Measurements from ENCODE around the gene CELSR1.

Gene CELSR1

DNA sequence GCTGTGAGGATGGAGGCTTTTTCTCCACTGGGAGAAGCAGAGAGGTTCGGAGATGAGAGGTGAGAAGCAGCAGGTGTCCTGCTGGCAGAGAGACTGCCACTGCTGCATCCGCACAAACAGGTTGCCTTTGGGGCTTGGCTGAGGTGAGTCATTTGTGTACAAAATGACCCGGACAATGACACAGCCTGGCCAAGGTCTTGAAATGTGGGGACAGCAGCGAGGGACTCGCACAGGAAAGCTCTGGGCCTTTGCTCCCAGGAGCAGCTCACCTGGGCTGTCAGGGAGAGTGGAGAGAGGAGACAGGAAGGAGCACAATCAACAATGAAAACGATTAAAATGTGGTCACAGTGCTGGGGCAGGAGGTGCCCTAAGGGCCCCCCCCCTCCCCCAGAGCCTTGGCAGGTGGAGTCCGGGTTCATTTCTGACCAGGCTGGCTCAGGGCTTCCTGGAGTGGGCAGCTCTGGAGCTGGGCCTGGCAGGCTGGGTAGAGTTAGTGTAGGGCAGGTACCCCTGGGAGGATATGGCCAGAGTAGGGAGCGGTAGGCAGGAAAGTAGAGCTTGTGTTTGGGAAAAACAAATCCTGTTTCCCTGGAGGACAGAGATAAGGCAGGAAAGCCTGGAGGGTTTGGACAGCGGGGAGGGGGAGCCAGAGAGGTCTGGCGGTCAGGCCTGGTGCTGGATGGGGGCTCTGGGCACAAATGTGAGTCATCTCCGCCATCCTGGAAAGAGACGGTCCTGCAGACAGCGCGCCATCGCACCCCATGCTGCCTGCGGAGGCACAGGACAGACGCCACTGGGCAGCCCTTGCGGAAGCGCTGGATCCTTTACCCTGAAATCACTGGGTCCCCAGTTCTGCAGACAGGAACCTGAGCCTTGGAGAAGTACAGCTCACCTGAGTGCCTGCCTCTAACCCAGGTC lies 37.8 kb upstream of the CELSR1 start:
- DNase-seq, result no peak

DNA sequence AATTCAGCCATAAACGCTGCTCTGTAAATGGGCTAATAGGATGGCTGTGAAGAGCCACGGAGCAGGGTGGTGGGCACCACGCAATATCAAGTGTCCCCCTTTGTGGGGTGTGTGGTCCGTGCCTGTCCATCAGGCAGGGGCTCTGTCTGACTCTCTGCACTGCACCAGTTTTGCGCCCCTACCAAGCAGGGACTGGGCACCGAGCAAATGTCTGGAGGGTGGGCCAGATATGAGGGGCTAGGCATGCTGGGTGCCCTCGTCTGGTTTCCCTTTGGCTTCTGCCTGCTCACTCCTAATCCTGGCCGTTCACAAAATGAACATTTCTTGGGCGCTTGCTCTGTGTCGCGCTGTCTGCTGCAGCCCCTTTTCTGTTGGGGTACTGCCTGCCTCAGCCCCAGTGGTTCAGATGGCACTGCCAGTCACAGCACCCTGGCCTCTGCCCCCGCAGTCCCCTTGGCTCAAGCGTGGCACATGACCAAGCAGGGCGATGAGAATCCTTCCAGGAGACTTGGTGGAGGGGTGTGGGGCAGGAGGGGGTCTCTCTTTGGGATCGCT lies 37.1 kb upstream of the CELSR1 start:
- no peak for DNase-seq

DNA sequence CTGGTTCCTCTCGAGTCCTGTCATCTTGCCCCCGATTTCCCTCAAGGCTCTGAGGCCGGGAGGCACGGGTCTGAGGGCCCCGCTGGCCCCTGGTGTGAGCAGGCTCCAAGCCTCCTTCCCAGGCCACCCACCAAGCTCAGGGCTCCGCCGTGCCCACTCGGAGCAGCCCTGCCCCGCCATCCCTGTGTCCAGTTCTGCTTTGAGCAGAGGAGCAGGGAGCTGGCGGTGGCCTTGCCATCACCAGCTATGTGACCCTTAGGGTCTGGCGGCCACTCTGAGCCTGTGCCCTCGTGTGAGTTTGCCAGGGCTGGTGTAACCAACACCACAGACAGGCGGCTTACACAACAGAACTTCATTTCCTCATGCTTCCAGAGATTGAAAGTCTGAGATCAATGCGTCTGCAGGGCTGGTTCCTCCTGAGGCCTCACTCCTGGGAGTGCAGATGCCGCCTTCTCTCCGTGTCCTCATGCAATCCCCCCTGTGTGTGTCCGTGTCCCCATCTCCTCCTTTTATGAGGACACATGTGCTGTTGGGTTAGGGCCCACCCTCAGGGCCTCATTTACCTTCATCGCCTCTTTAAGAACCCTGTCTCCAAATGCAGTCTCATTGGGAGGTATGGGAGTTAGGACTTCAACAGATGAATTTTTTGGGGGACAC lies 36.5 kb upstream of the CELSR1 start:
- no peak for DNase-seq

DNA sequence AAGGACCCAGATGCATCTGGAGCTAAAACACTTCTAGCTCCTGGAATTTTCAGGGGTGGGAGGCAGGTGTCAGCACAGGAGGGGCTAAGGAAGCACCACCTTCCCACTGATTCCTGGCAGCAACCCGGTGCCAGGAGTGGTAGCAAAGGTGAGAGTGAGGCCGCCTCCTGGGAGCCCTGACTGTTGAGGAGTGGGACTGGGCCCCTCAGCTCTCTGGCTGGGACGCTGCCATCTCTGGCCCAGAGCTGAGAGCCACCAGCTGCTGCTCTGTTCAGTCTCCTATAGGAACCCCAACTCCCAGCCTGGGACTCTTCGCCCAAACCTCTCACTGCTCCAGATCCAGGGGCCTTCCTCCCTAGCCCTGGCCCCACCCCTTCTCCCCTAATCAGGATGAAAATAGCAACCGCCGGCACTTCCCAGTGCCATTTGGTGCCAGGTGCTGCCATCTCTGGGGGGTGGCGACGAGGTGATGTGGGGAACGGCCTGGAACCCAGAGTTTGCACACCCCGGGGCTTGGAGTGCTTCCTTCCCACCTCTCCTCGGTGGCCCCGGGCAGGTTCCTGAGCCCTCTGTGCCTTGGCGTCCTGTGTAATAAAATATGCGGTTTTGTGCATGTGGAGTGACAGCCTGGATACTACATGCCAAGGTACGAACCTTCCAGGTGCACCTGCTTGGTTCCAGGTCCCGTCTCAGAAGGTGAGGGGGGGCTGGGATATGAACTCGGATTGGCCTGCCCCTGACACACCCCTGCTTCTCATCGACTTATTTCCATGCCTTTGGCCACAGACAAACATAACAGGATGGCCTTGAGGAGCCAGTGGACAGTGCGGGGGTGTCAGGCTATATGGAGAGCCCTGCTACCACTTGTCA lies 35.7 kb upstream of the CELSR1 start:
- no peak for DNase-seq

DNA sequence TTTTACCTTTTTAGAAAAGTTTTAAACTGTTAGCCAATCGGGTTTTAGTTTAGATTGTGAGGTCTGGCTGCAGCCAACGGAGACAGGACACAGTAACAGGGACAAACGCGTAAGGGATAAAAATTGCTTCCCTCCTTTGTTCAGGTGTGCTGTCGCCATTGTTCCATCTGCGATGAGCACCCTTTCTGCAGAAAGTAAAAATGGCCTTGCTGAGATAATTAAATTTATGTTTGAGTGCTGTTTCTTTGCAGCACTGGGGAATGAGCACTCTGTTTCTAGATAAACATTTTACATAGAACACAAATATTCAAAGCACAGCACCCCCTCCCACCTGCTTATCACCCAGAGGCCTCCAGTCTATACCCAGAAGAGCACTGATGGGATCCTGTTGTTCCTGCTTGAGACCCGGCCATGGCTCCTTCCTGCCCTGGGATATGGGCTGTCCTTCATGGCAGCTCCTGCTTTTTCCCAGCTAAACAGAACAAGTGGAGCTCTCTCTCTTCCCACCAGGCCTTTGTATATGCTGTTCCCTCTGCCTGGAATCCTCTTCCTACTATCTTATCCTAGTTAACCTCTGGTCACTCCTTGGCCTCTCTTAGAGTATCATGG lies 34.3 kb upstream of the CELSR1 start:
- DNase-seq, result no peak

DNA sequence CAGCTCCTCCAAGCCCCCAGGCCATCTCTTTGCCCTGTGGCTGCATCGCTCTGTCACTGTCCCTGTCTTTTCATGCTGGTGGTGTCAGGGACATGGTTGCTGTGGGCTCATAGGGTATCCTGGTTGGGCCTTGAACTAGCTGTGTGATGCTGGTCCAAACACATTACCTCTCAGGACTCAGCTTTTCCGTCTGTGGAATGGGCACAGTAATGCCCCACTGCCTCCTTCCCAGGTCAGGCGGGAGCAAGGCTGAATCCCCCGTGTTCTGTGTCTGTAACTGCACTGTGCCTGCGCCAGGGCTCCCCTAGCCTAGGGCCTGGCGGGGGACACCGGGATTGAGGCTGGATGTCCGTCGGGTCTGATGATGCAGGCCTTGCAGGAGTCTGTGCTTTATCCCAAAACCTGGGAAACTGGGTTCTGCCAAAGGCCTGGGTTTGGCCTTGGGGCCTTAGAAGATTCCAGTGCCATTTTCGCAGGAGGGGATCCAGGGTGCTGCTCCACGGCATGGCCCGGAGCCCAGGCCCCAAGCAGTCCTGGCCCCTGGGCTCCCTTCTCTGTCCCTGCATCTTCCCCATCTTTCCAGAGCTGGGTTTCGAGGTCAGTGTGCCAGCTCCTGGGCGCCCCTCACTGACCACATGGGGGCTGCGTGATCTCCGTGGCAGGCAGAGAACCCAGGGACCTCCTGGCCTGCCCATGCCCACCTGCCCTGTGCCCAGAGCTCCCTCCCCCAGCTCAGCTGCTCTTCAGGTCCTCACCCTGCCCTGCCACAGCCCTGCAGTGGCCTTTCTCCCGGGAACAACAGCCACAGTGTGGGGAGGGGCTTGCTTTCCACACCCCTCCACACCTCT lies 32.7 kb upstream of the CELSR1 start:
- no peak for DNase-seq

DNA sequence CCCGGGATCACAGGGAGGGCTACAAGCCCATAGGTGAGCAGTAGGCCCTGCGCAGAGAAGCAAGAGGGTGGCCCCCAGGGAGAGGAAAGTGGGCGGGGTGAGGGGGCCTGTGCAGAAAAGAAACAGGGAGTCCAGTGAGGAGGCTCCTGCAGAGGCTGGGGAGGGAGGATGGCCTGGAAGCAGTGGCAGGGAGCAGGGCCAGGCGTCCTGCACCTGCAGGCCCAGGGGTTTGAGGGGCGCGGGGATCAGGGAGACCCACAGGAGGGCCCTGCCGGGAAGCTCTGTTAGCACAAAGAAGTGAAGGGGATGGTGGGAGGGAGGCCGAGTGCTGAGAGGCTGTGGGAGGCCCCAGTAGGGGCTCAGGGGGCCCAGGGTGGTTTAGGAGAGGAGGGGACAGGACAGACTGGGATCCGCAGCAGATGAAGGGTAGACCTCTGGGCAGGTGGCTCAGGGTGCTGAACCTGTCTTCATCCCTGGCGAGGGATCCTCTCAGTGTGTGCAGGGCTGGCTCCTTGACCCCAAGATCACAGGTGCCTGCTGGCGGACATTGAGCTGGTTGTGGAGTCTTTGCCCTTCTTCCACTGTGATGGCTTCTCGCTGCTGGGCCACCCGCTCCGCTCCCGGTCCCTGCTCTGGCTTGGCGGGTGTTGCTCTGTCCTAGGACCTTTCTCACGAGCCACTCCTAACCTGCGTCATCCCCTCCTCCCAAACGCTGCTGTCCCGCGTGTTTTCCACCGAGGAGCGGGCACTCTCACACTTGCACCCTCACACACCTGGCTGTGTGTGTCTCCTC lies 31.8 kb upstream of the CELSR1 start:
- DNase-seq, result no peak

DNA sequence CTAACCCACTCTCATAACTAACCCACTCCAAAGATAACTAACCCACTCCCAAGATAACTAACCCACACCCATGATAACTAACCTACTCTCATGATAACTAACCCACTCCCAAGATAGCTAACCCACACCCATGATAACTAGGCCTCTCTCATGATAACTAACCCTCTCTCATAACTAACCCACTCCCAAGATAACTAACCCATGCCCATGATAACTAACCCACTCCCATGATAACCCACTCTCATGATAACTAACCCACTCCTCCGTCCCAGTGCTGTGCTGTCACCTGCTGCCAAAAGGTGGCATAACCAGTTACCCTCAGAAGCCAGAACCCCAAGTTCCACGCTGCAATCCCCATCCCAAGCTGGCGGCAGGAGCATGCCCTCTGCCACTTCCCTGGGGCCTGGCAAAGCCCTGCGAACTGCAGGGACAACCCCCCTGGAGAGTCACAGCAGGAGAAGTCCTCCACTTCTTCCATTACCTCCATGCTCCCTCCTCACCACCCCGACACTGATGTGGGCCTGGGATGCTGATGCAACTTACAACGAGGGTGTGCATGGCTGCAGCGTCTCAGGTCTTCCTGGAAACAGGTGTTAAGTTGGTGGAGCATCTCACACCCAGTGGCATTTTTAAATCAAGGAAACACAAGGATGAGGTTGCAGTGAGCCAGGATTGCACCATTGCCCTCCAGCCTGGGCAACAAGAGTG lies 30.8 kb upstream of the CELSR1 start:
- no peak for DNase-seq

DNA sequence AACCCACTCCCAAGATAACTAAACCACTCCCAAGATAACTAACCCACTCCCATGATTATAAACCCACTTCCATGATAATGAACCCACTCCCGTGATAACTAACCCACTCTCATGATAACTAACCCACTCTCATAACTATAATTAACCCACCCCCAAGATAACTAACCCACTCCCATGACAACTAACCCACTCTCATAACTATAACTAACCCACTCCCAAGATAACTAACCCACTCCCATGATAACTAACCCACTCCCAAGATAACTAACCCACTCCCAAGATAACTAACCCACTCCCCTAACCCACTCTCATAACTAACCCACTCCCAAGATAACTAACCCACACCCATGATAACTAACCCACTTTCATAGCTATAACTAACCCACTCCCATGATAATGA lies 30.1 kb upstream of the CELSR1 start:
- DNase-seq, result no peak

DNA sequence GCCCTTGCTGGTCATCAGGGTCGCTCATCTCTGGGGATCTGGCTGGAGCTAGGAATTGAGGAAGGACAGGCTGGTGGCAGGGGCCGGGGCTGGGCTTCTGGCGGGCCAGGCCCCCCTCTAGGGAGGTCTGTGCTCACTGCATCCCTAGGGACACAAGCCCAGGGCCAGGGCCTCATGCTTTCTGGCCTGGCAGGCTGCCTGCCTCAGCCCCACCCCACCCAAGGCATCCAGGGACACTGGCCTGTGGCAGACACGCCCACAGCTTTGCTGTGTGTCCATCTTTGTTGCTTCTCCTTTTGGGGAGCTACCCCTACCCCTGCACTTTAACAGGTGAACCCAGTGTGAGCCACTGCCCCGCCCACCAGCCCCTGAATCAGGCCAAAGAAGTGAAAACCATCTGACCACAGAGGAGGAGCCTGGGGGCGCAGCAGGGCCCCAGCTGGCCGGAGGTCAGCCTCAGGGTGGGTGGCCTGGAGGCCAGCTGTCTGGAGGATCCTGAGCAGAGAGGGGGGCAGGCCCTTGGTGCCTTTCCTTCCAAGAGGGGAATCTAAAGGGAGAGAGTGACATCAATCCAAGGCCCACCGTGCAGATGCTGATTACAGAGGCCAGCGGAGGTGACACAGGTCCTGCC lies 26.8 kb upstream of the CELSR1 start:
- no peak for DNase-seq

DNA sequence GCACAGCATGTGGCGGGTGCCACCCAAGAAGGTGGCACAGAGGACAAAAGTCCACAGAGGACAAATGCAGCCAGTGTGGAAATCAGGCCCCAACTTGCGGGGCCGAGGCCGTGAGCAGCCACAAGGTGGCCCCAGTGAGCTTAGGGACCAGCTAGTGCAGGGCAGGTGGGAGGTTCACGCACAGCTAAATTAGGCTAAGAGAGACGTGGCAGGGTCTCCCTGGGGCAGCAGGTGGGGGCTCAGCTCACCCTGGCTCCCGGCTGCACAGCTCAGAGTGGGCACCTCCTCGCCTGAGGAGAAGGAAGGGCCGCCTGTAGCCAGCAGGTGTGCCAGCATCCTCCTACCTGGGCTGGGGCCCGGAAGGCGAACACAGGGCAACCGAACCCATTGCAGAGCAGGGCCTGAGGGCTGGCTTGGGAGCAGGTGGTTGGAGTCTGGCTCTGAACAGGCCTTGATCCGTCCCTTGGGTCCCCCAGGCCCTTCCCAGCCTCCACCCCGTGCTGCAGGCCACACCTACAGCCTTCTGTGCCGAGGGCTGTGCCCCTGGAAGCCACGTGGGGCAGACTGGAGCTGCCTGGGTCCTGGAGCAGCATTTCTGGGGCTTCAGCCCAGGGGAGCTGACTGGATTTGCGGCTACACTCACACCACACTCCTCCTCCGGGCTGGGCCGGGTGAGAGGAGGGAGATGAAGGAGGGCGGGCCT lies 26.1 kb upstream of the CELSR1 start:
- peak; percentile 92 for DNase-seq

DNA sequence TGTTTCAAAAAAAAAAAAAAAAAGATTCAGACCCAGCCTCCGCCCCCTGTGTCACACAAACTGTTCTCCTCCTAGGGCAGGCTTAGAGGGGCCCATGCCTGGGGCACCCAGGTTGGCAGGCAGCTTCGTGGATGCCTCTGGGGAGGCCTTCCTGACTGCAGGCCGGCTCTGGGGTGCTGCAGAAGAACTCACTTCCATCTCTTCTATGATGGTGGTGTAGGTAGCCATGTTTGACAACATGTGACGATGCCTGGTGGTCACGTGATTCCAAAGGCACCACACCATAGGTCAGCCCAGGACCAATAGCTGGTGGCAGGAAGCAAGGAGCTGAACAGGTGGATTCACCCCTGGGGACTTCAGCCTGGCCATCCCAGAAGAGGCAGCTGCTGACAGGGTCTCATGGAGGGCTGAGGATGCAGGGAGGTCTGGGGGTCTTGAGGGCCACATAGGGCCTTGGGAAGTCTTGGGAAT lies 24.1 kb upstream of the CELSR1 start:
- DNase-seq, result peak; percentile 69

DNA sequence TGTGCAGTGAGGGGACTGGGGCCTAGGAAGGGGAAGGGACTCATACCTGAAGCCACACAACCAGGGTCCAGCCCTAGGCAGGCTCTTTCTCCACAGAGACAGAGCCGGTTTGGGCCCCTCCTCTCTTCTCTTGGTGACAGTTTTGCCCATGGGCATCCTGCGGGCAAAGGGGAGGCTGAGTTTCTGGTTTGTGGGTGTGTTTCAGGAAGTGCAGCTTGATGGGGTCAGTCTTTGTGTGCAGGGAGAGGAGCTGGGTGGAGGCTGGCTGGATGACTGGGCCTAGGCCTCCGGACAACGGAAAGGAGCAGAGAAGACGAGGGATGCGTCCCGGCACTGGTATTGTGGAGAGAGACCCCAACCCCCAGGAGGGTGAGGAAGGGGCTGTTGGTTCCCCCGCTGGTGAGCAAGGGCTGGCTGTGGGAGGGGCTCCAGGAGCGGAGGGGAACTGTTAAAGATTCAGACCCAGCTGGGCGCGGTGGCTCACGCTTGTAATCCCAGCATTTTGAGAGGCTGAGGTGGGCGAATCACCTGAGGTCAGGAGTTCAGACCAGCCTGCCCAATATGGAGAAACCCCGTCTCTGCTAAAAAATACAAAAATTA lies 23.4 kb upstream of the CELSR1 start:
- no peak for DNase-seq

DNA sequence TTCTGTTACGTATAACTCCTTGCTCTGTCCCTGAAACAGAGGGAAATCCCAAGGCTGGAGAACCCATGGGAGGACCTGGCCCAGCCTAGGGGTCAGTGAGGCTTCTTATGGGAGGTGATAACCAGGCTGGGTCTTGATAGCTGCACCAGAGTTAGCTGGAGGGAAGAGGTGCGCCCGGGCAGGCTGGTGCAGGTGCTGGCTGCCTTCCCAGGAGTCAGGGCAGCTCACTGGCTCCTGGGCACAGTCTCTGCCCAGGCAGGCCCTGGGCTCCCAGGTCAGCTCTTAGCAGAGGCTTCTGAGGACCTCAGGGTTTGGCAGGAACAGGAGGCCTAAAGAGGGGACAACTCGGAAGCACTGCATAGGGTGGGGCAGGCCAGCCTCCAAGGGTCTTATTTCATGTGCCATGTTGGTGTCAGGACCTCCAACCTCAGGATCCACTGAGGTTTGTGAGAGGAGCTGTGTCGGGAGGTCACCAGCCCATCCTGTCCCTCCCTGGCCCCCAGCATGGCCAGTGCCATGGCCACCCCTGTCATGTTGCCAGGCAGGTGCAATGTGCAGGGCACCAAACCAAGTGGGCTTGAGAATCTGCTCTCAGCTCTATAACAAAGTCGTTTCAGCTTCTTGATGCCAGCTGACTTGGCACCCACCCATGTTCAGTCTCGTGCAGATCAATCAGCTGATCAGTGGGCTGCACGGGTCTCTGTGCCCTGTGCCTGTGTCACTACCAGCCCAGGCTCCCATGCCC lies 20.5 kb upstream of the CELSR1 start:
- no peak for DNase-seq

DNA sequence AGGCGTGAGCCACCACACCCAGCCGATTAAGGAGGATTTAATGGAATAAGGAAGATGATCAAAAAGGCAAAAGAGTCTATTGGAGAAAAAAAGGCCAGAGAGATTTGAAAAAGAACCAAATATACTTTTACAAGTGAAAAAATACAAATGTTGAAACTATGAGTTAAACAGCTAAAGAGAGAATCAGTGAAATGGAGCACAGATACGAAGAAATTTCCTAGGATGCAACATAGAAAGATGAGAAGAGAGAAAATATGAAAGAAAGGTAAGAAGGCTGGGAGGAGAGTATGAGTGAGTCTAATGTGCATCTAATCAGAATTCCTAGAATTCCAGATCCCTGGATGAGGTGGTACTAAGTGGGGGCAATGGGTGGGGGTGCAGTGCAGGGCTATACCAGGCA lies 19.4 kb upstream of the CELSR1 start:
- DNase-seq, result no peak

DNA sequence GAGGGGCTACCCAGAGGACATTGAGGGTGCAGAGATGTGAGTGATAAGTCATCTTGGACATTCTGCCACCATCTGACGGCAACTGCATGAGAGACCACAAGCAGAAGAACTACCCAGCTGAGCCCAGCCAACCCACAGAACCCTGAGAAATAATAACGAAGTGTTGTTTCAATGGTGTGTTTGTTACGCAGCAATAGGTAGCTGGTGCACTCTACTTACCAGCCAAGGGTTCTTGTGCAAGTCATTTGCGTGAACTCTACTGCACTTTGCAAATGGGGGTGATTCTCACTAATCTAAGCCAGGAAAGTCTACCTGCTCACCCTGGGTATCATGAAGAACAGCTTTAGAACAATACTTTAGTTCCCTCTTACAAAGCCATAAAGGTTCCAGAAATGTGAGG lies 15.8 kb upstream of the CELSR1 start:
- DNase-seq, result no peak

DNA sequence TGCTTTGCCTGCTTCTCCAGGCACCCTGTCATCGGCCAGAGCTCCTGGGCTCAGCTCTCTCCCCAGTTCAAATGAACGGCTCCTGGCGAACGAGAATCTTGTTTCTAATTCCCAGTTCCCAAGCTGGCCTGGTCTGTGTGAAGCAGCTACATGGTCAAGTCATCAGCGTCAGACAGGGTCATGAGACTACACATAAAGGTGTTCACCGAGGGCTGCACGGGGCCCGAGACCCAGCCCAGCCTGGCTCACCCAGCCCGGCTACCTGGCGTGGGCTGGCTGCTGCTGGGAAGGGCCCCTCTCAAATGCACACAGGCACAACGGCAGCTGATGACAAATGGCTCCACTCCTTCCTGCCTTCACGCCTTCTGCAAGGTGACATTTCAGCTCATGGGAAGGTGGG lies 14.6 kb upstream of the CELSR1 start:
- DNase-seq, result no peak

DNA sequence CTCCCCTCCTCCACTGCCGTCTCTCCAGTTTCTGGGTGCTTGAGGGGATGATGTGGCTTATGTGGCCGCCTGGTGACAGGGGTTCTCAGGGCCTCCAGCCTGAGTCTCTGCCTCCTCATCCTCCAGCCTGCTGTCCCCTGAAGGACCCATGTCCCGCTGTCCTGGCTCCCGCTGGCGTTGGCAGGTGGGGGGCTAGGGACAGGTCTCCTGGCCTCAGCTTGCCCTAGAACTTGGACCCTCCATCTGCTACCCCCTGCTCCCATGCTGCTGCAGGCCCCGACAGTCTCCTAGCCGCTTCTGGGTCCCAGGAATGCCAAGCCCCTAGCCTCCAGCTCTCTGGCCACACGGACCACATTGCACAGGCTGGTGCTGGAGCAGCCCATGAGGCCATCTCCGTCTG lies 13.9 kb upstream of the CELSR1 start:
- no peak for DNase-seq

Measured in activated CD8-positive, alpha-beta memory T cell treated with anti-CD3 and anti-CD28 coated beads, Interleukin-2, amount 50 U/mL, for 48 hours (primary cell).